ENCODE measurements around the gene TFRC.

DNA sequence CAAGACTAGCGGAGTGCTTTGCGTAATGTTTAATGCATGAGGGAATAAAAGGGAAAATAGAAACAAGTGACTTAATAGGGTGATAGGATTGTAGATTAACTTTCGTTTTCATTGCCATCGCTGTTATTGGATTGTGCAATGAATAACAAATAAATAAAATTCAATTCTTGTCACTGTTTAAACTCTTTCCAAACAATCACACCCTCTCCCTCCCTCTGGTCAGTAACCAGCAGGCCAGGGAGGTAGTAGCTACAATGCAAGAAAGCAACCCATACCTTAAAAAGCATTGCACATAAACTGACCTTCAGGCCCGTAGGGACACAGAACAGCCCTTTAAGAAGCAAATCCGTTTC, 705 bp upstream of the TFRC start:
- no peak for TF ChIP-seq EZH2 (IDR thresholded peaks at IDR 0.05; ENCODE audit: borderline replicate concordance, low read depth, low read length, poor library complexity, severe bottlenecking)
- TF ChIP-seq, protein P1, sequence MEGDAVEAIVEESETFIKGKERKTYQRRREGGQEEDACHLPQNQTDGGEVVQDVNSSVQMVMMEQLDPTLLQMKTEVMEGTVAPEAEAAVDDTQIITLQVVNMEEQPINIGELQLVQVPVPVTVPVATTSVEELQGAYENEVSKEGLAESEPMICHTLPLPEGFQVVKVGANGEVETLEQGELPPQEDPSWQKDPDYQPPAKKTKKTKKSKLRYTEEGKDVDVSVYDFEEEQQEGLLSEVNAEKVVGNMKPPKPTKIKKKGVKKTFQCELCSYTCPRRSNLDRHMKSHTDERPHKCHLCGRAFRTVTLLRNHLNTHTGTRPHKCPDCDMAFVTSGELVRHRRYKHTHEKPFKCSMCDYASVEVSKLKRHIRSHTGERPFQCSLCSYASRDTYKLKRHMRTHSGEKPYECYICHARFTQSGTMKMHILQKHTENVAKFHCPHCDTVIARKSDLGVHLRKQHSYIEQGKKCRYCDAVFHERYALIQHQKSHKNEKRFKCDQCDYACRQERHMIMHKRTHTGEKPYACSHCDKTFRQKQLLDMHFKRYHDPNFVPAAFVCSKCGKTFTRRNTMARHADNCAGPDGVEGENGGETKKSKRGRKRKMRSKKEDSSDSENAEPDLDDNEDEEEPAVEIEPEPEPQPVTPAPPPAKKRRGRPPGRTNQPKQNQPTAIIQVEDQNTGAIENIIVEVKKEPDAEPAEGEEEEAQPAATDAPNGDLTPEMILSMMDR (conservative IDR thresholded peaks at IDR 0.05; ENCODE audit: low read depth, low read length) = no peak

Measured in A673 (cell line).